ENCODE measurements around the gene SLC8A1.

The SLC8A1 gene

GRCh38 chr2:40451918-40452605 lies at the start of gene SLC8A1:
SLC8A1 (minus strand) TSS chr2:40452090.
- peak within 1 kb of the TSS; percentile 49 for H3K4me3 ChIP-seq
- no peak for DNase-seq (ENCODE audit: low read depth, low spot score)
- H3K9ac ChIP-seq (ENCODE audit: insufficient read length): no peak within 1 kb of the TSS
- no peaks in the 10 kb centered on the region for H3K36me3 ChIP-seq (ENCODE audit: insufficient read depth, low read length)
- TF ChIP-seq EZH2 (IDR thresholded peaks at IDR 0.05): peak; percentile 59
- no peak for TF ChIP-seq POLR2AphosphoS5 (IDR thresholded peaks at IDR 0.05; ENCODE audit: borderline replicate concordance, low read depth, low read length)
- TF ChIP-seq FOXP2 (optimal IDR thresholded peaks at IDR 0.05; ENCODE audit: control extremely low read depth, extremely low read length, insufficient read depth): no peak
- no peak within 1 kb of the TSS for H3K27ac ChIP-seq
- no peaks in the 10 kb centered on the region for H3K9me3 ChIP-seq (ENCODE audit: low read depth, low read length)

- H3K27ac ChIP-seq: no peak overlapping the region
- H3K9me3 ChIP-seq (ENCODE audit: low read depth, low read length): no peaks in the 10 kb centered on the region
- H3K36me3 ChIP-seq (ENCODE audit: insufficient read depth, low read length): no peaks in the 10 kb centered on the region
These were observed 47.5 kb upstream of the SLC8A1 start for GRCh38 chr2:40499437-40499836.

GRCh38 chr2:40497251-40497859 lies 45.5 kb upstream of the SLC8A1 start:
- no peaks in the 10 kb centered on the region for H3K9me3 ChIP-seq (ENCODE audit: low read depth, low read length)
- no peak for DNase-seq (ENCODE audit: low read depth, low spot score)
- TF ChIP-seq POLR2AphosphoS5 (IDR thresholded peaks at IDR 0.05; ENCODE audit: borderline replicate concordance, low read depth, low read length) (no peak), EZH2 (IDR thresholded peaks at IDR 0.05) (no peak), FOXP2 (optimal IDR thresholded peaks at IDR 0.05; ENCODE audit: control extremely low read depth, extremely low read length, insufficient read depth) (no peak)
- H3K4me3 ChIP-seq: no peak overlapping the region
- no peak overlapping the region for H3K27ac ChIP-seq
- H3K36me3 ChIP-seq (ENCODE audit: insufficient read depth, low read length): no peaks in the 10 kb centered on the region
- no peak overlapping the region for H3K9ac ChIP-seq (ENCODE audit: insufficient read length)

More at GRCh38 chr2:40499437-40499836, 47.5 kb upstream of the SLC8A1 start:
- H3K4me3 ChIP-seq: no peak overlapping the region
- H3K9ac ChIP-seq (ENCODE audit: insufficient read length): no peak overlapping the region
- DNase-seq (ENCODE audit: low read depth, low spot score): no peak
- TF ChIP-seq EZH2 (IDR thresholded peaks at IDR 0.05) (no peak), FOXP2 (optimal IDR thresholded peaks at IDR 0.05; ENCODE audit: control extremely low read depth, extremely low read length, insufficient read depth) (no peak), POLR2AphosphoS5 (IDR thresholded peaks at IDR 0.05; ENCODE audit: borderline replicate concordance, low read depth, low read length) (no peak)

- no peak for DNase-seq (ENCODE audit: low read depth, low spot score)
- Histone ChIP-seq H3K9me3 (ENCODE audit: low read depth, low read length) (no peaks in the 10 kb centered on the region), H3K9ac (ENCODE audit: insufficient read length) (no peak overlapping the region), H3K4me3 (no peak overlapping the region), H3K27ac (no peak overlapping the region), H3K36me3 (ENCODE audit: insufficient read depth, low read length) (no peaks in the 10 kb centered on the region)
- TF ChIP-seq POLR2AphosphoS5 (IDR thresholded peaks at IDR 0.05; ENCODE audit: borderline replicate concordance, low read depth, low read length) (no peak), FOXP2 (optimal IDR thresholded peaks at IDR 0.05; ENCODE audit: control extremely low read depth, extremely low read length, insufficient read depth) (no peak), EZH2 (IDR thresholded peaks at IDR 0.05) (no peak)
These were observed 37.7 kb upstream of the SLC8A1 start for GRCh38 chr2:40489678-40489960.

GRCh38 chr2:40488927-40489677 lies 37.2 kb upstream of the SLC8A1 start:
- Histone ChIP-seq H3K9ac (ENCODE audit: insufficient read length) (no peak overlapping the region), H3K27ac (no peak overlapping the region), H3K4me3 (no peak overlapping the region), H3K36me3 (ENCODE audit: insufficient read depth, low read length) (no peaks in the 10 kb centered on the region), H3K9me3 (ENCODE audit: low read depth, low read length) (no peaks in the 10 kb centered on the region)
- TF ChIP-seq EZH2 (IDR thresholded peaks at IDR 0.05) (no peak), FOXP2 (optimal IDR thresholded peaks at IDR 0.05; ENCODE audit: control extremely low read depth, extremely low read length, insufficient read depth) (no peak), POLR2AphosphoS5 (IDR thresholded peaks at IDR 0.05; ENCODE audit: borderline replicate concordance, low read depth, low read length) (no peak)
- DNase-seq (ENCODE audit: low read depth, low spot score): no peak

GRCh38 chr2:40488101-40488601 lies 36.3 kb upstream of the SLC8A1 start:
- no peak for TF ChIP-seq POLR2AphosphoS5 (IDR thresholded peaks at IDR 0.05; ENCODE audit: borderline replicate concordance, low read depth, low read length)
- no peak for TF ChIP-seq FOXP2 (optimal IDR thresholded peaks at IDR 0.05; ENCODE audit: control extremely low read depth, extremely low read length, insufficient read depth)
- TF ChIP-seq EZH2 (IDR thresholded peaks at IDR 0.05): no peak
- H3K4me3 ChIP-seq: no peak overlapping the region
- no peak for DNase-seq (ENCODE audit: low read depth, low spot score)
- no peak overlapping the region for H3K27ac ChIP-seq
- no peaks in the 10 kb centered on the region for H3K36me3 ChIP-seq (ENCODE audit: insufficient read depth, low read length)
- H3K9me3 ChIP-seq (ENCODE audit: low read depth, low read length): no peaks in the 10 kb centered on the region
- no peak overlapping the region for H3K9ac ChIP-seq (ENCODE audit: insufficient read length)

- no peak for DNase-seq (ENCODE audit: low read depth, low spot score)
- Histone ChIP-seq H3K27ac (no peak overlapping the region), H3K4me3 (no peak overlapping the region)
These were observed 35.7 kb upstream of the SLC8A1 start for GRCh38 chr2:40487602-40488001.

GRCh38 chr2:40485854-40486253 lies 34.0 kb upstream of the SLC8A1 start:
- Histone ChIP-seq H3K9ac (ENCODE audit: insufficient read length) (no peak overlapping the region), H3K9me3 (ENCODE audit: low read depth, low read length) (no peaks in the 10 kb centered on the region), H3K36me3 (ENCODE audit: insufficient read depth, low read length) (no peaks in the 10 kb centered on the region), H3K27ac (no peak overlapping the region), H3K4me3 (no peak overlapping the region)
- TF ChIP-seq EZH2 (IDR thresholded peaks at IDR 0.05) (no peak), FOXP2 (optimal IDR thresholded peaks at IDR 0.05; ENCODE audit: control extremely low read depth, extremely low read length, insufficient read depth) (no peak), POLR2AphosphoS5 (IDR thresholded peaks at IDR 0.05; ENCODE audit: borderline replicate concordance, low read depth, low read length) (no peak)
- DNase-seq (ENCODE audit: low read depth, low spot score): no peak

More at GRCh38 chr2:40487602-40488001, 35.7 kb upstream of the SLC8A1 start:
- Histone ChIP-seq H3K9me3 (ENCODE audit: low read depth, low read length) (no peaks in the 10 kb centered on the region), H3K36me3 (ENCODE audit: insufficient read depth, low read length) (no peaks in the 10 kb centered on the region), H3K9ac (ENCODE audit: insufficient read length) (no peak overlapping the region)
- TF ChIP-seq FOXP2 (optimal IDR thresholded peaks at IDR 0.05; ENCODE audit: control extremely low read depth, extremely low read length, insufficient read depth) (no peak), EZH2 (IDR thresholded peaks at IDR 0.05) (no peak), POLR2AphosphoS5 (IDR thresholded peaks at IDR 0.05; ENCODE audit: borderline replicate concordance, low read depth, low read length) (no peak)
